NK-92 treated with Interleukin-12 subunit alpha and Interleukin-12 subunit beta, amount 100 ng/mL, for 24 hours (cell line): ENCODE measurements around the gene ARHGEF3.

Experiments used
- DNase-seq: peaks from one replicate; lab custom pipeline; 2025; lab: John Stamatoyannopoulos, UW

ARHGEF3 gene

DNA sequence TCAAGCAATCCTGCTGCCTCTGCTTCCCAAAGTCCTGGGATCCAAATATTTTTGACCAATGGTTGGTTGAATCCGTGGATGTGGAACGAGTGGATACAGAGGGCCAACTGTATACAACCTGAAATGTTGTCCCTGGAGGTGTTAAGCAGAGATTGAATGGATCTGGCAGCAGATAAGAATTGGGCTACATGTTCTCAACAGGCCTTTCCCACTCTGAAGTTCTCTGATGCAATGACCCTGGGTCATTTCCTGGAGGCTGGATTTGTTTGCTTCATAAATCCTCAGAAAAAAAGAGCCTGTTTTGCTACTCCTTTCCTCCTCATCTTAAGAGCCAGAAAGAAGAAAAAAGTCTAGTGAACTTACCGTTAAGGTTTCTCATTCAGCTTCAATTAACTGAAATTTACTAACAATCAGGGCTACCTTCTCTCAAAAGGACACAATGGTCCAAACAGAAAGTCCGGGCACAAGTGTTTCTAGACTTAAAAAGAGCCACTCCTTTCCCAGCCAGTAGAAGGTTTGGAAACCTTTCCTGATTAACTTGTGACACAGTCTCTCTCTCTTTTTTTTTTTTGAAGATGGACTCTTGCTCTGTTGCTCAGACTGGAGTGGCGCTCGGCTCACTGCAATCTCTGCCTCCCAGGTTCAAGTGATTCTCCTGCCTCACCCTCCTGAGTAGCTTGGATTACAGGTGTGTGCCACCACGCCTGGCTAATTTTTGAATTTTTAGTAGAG is 6.5 kb downstream of the ARHGEF3 start:
- DNase-seq: no peak

DNA sequence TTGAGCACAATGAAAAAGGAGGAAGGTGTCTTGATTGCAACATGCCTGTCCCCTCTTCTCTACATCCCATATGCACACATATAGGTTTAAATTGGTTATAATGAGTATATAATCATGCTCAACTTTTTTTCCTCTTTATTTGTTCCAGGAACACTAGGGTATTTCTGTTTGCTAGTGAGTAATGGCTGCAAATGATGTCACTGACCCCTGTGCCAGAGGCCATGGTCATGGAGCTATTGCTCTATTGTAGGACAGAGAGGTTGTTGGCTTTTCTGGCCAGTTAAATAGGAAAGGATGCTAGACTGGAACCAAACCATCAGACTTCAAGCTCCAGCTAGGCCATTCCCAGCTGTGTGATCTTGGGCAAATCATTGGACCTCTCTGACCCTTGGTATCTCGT is 9.6 kb downstream of the ARHGEF3 start:
- DNase-seq: no peak

- DNase-seq: no peak
These were observed 11.5 kb downstream of the ARHGEF3 start for GRCh38 chr3:56790016-56790821.

GRCh38 chr3:56789076-56789475 is 12.7 kb downstream of the ARHGEF3 start:
- DNase-seq: no peak

DNA sequence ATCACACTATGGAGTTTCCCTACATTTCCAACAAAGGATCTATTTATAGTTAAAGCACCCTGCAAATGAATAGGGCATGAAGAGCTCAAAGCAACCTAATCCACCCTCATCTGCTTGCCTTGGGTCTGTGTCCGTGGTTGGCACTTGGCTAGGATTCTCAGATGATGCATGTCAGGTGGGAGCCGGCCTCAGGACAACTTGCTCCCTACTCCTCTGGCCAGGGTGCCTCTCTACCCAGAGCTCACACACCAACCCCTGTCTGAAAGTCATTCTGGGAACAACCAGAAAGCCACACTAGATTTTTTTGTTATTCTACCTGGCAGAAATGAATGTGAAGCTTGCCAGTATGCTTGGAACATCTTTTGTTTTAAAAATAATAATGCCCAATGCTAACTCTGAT is 13.2 kb downstream of the ARHGEF3 start:
- DNase-seq: no peak

GRCh38 chr3:56787784-56788256 is 13.9 kb downstream of the ARHGEF3 start:
- DNase-seq: peak; percentile 20

DNA sequence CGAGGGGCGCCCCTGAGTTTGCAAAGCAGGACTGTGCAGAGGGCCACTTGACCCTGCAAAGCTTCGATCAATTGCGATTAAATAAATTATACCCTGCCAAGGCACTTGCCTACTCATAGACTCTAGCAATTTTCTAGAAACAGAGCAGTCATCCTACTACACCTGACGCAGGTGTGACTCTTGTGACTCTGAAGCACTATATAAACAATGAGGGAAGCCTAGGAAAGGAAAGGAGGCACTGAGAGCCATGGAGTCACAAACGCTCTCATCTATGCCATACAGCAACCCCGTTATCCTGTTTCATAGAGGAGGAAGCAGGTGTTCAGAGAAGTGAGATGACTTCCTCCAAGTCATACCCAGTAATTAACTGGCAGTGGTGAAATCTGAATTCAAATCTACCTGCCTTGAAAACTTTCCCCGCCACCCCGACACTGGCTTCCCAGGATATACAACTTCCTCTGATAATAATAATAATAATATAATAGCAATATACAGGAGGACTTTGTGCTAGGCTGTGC is 14.4 kb downstream of the ARHGEF3 start:
- no peak for DNase-seq

GRCh38 chr3:56785499-56785898 is 16.2 kb downstream of the ARHGEF3 start:
- DNase-seq: no peak

GRCh38 chr3:56784448-56785001 is 17.2 kb downstream of the ARHGEF3 start:
- DNase-seq: no peak

DNA sequence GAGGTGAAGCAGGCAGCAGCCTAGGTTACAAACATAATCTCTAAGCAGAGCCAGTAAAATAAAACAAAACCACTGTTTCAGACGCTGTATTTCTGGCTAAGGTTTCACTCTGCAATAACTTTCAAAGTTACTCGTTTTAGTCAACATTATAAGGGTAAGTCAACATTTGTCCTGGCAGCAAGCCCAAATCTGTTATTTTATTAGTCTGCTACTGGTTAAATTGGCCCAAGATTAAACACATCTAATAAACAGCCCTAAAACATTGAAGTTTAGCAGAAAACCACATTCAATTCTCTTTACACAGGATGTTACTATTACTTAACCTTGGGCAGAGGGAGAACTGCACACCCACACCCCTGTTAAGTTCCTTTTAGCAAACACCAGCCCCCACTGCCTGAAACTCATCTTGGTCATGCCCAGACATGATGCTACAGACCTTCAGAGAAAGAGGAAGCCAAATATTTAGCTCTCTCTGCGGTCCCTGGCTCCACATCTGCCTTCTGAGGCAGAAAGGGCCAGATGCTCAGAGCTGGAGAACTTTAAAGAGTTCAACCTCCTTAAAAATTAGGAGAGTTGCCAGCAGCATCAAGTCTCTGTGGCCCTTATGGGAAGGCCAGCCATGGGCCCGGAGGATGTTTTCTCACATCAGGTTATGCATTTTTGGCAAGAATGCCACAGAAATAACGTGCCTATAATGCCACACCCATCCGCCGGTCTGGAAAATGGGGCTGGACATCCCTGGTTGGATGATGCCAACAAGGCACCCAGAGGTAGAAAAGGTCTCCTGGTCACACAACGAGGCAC is 17.9 kb downstream of the ARHGEF3 start:
- peak; percentile 57 for DNase-seq

DNA sequence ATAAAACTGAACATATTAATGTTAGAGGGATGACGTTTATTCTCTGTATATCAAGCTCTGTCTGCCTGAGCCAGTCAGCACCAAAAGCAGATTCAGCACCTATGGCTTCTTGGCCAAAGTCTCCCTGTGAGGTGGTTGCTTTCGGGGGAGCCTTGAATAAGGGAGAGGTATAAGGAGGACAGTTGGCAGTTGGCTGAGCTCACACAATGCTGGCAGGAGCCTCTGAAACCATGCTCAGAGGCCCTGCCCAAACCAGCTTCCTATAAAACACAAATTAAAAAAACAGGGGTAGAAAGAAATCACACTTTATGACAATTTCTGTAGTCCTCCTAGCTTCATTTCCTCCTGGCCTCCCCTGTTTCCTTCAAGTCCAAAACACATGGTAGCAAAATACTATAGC is 18.8 kb downstream of the ARHGEF3 start:
- DNase-seq: no peak

DNA sequence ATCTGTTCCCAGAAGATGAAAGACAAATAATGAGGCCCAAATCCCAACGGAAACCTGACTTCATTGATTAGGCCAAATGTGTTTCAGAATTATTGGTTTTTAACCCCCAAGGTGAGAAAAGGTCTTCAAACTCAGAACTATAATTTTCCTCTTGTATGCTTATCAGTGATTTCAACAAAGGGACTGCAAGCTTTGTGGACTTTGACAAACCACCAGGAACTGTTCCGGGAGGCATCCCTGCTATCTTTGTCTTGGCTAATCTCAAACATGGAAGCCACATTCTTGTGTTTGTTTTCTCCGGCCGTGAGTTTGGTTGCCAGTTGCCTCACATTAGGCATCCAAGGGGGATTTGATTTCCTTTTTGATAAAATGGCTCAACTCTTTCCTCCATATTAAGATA is 19.5 kb downstream of the ARHGEF3 start:
- no peak for DNase-seq

GRCh38 chr3:56781762-56782161 is 20.0 kb downstream of the ARHGEF3 start:
- no peak for DNase-seq

- no peak for DNase-seq
These were observed 20.8 kb downstream of the ARHGEF3 start for GRCh38 chr3:56780936-56781335.

DNA sequence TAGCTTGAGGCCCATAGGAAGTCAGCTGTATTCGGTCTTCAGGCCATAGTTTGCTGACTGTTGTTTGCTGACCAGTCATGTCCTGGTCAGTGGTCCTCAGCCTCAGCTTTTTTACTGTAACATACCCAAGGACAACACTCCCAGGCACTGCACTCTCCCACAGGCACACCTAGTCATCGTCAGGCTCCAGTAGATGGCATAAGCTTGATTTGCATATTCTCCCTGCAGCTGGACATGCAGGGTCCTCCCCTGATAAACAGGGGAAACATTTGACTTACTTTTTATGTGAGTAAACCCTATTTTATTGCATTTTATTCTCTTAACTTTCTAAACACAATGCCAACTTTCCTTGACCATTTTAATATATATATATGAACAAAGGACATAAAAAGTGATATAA is 22.9 kb downstream of the ARHGEF3 start:
- DNase-seq: no peak

- no peak for DNase-seq
These were observed 25.2 kb downstream of the ARHGEF3 start for GRCh38 chr3:56776556-56776950.

DNA sequence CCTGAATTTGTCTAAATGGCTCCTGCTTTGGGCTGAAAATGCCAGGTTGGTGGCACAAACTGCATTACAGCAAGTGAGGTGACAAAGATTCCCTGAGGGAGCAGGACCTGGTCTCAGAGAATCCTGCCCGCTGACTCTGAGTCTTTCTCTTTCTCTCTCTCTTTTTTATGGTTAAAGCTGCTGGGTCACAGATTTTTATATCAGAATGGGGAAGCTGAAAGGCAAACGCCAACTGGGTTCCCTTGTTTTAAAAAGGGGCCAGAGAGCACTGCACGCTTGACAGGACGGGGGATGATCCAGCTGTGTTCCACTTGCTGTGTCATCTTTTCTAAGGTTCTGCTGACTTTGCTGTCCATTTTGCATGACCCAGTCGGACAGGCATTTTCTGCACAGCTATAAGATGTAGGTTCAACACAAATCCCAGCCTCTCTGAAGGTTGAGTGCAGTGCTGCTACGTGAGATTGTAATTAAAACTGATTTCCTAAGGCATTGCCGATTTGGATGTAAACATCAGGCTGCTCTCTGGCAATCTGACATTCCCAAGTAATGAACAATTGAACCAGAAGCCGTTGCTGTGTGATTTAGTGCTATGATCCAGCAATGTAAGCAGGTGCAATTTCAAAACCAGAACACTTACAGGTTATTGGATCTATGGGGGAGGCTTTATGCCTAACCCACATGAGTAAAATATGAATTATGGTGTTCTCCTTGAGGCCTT is 25.8 kb downstream of the ARHGEF3 start:
- no peak for DNase-seq

DNA sequence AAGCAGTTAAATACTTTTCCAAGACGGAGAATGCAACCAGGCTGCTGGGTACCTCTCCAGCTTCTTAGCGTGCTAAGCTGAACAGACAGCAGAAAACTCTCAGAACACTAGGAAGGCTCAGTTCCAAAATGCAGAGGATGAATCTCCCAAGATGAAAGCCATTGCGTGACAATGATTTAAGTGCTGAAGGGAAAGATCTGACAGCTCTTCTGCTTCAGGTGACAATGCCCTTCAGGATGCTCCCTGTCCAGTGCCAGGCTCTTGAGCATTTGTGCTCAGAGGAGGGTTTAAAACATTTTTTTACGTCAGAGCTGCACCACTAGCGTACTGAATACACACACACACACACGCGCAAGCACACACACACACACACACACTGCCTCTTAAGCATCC is 26.3 kb downstream of the ARHGEF3 start:
- DNase-seq: no peak

- no peak for DNase-seq
These were observed 27.8 kb downstream of the ARHGEF3 start for GRCh38 chr3:56773986-56774385.

DNA sequence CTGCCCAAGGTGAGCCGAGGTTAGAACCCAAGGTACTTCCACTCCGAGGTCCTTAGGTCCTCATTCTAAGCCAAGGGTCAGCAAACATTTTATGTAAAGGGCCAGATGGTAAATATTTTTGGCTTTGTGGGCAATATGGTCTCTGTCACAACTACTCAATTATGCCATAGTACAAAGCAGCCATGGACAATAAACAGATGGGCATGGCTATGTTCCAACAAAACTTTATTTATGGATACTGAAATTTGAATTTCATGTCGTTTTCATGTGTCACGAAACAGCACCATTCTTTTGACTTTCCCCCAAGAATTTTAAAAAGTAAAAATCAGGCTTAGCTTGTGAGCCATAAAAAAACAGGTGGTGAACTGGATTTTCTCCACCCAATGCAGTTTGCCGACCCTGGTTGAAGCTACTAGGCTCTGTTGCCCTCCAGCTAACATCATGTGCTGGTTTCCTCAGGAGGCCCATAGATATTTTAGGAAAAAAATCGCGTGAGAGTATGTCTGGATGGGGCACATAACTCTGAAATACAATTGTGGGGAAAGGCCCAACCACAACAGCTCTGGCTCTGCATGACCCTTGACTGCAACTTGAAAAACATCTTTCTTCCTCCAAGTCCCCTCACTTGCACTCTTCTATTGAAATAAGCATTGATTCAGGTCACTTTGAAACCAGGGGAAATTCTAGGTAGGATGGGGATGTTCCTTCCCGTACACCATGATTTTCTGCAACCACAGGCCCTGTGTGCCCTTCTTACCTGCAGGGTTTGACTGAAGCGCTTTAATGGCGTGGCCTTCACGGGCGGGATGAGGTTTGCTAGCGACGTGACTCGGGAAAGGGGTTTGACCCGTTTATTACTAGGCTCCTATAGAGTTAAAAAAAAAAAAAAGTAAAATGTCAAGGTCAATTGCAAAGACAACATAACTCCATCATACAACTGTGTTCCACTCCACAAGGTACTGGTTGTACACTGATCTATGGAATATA is 28.5 kb downstream of the ARHGEF3 start:
- DNase-seq: no peak
